ENCODE results near the gene DSCAM. TPM values are rescaled to one million over a fixed set of nuclear protein-coding genes. Genes with fewer than 3 reads are reported as not detected.

DSCAM gene
- total RNA-seq, 1 donor from 2014 or later = 4.4 TPM

DNA sequence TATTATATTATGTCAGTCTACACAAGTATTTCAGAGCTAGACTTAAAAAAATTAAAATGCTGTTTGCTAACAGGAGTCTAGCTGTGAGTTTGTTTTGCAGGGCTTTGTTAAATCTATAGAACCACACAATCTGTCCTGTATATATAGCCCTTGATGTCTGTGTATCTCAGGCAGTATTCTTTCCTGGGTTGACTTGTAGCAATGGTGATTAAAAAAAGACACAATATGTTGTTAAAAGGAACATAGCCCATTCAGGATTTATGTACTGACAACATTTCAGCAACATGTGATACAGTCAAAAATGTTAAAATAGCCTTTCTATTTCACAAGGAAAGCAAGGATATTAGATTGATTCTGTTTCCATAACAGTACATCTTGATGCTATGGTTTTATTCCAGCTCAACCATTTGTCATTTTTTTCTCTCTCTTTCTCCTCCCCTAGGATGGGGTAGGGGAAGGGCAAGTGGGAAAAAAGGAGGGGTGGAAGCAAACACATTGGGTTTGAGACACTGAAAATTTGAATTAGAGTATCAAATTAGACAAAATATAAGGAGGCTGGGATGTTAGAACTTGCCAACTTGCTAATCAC is 139.2 kb downstream of the DSCAM start:
- H3K27ac Mint-ChIP-seq (ENCODE audit: unreplicated experiment) = no peak overlapping the region
- DNase-seq = no peak

DNA sequence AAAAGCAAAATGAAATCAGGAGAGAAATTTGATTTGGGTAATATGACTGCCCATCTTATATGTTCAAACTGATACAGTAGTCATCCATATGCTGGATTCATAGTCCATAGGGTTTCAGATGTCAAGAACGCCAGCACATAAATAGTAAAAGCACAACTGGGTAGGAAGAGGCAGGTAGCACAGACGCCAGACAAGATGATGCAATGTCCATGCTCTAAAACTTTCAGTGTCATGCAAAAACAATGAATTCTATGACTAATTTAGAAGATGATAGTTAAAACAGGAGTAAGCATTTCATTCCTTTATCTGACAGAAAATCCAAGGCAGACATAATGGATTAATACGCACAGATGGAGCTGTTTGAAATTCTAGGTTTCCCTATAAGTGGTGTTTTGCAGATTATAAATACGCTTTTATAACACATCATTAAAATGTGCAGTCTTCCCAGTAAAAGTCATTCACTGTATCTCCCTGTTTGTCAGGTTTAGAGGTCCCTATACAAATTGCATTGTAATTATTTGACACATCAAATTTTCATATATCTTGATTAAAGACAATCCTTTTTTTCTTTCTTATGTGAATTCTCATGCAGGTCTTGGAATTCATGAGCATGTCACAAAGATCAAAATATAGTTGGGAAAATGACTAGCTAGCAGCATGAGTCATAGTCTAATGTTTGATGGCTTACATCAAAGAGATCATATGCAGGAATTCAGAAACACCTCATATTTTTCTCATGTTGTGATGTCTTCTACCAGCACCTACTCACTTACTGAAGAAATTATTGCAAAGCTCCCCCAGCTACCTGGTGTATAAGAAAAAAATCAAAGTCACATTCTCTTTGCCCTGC is 139.9 kb downstream of the DSCAM start:
- no peaks in the 10 kb centered on the region for H3K36me3 Mint-ChIP-seq (ENCODE audit: unreplicated experiment)
- H3K27me3 Mint-ChIP-seq (ENCODE audit: unreplicated experiment) = peaks cover 1% of the 10 kb centered on the region
- no peaks in the 10 kb centered on the region for H3K4me1 Mint-ChIP-seq (ENCODE audit: low read depth, unreplicated experiment)
- no peaks in the 10 kb centered on the region for H3K9me3 Mint-ChIP-seq (ENCODE audit: unreplicated experiment)
- TF ChIP-seq, protein P1, sequence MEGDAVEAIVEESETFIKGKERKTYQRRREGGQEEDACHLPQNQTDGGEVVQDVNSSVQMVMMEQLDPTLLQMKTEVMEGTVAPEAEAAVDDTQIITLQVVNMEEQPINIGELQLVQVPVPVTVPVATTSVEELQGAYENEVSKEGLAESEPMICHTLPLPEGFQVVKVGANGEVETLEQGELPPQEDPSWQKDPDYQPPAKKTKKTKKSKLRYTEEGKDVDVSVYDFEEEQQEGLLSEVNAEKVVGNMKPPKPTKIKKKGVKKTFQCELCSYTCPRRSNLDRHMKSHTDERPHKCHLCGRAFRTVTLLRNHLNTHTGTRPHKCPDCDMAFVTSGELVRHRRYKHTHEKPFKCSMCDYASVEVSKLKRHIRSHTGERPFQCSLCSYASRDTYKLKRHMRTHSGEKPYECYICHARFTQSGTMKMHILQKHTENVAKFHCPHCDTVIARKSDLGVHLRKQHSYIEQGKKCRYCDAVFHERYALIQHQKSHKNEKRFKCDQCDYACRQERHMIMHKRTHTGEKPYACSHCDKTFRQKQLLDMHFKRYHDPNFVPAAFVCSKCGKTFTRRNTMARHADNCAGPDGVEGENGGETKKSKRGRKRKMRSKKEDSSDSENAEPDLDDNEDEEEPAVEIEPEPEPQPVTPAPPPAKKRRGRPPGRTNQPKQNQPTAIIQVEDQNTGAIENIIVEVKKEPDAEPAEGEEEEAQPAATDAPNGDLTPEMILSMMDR (IDR thresholded peaks at IDR 0.05; ENCODE audit: partially characterized antibody, unreplicated experiment) = no peak
- H3K4me3 Mint-ChIP-seq (ENCODE audit: unreplicated experiment) = no peak overlapping the region
- no peak overlapping the region for H3K27ac Mint-ChIP-seq (ENCODE audit: unreplicated experiment)
- no peak for DNase-seq

More for the DNA sequence above, 139.2 kb downstream of the DSCAM start:
- no peaks in the 10 kb centered on the region for H3K36me3 Mint-ChIP-seq (ENCODE audit: unreplicated experiment)
- no peaks in the 10 kb centered on the region for H3K4me1 Mint-ChIP-seq (ENCODE audit: low read depth, unreplicated experiment)
- no peaks in the 10 kb centered on the region for H3K9me3 Mint-ChIP-seq (ENCODE audit: unreplicated experiment)
- H3K4me3 Mint-ChIP-seq (ENCODE audit: unreplicated experiment) = no peak overlapping the region
- TF ChIP-seq, protein P1 (IDR thresholded peaks at IDR 0.05; ENCODE audit: partially characterized antibody, unreplicated experiment) = no peak
- H3K27me3 Mint-ChIP-seq (ENCODE audit: unreplicated experiment) = peaks cover 1% of the 10 kb centered on the region

DNA sequence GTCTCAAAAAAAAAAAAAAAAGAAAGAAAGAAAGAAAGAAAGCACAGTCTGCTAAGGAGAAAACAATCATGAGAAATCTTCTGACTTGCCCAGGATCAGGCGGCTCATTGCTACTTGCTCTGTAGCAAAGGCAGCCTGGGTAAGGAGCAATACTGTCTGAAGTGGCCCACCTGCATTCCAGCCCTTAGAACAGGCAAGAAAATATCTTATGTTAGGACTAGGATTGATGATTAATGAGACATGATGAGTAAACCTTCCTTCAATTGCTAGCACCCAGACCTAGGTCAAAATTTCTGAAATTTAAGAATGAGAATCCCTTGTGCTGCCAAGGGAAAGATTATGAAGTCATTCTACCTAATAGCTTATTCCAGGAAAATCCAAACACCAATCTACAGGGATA is 140.8 kb downstream of the DSCAM start:
- H3K9me3 Mint-ChIP-seq (ENCODE audit: unreplicated experiment) = no peaks in the 10 kb centered on the region
- TF ChIP-seq, protein P1 (IDR thresholded peaks at IDR 0.05; ENCODE audit: partially characterized antibody, unreplicated experiment) = no peak
- no peak overlapping the region for H3K4me3 Mint-ChIP-seq (ENCODE audit: unreplicated experiment)
- peaks cover 1% of the 10 kb centered on the region for H3K27me3 Mint-ChIP-seq (ENCODE audit: unreplicated experiment)
- no peak overlapping the region for H3K27ac Mint-ChIP-seq (ENCODE audit: unreplicated experiment)
- no peaks in the 10 kb centered on the region for H3K4me1 Mint-ChIP-seq (ENCODE audit: low read depth, unreplicated experiment)
- no peak for DNase-seq
- no peaks in the 10 kb centered on the region for H3K36me3 Mint-ChIP-seq (ENCODE audit: unreplicated experiment)

DNA sequence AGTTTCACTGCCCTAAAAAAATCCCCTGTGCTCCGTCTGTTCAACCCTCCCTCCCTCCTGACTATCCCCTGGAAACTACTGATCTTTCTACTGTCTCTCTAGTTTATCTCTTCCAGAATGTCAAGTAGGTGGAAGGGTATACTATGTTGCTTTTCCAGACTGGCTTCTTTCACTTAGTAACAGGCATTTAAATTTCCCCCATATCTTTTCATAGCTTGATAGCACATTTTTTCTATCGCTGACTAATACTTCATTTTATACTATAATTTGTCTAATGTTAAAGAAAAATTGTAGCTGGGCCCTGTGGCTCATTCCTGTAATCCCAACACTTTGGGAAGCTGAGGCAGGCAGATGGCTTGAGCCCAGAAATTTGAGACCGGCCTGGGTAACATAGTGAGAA is 142.8 kb downstream of the DSCAM start:
- no peaks in the 10 kb centered on the region for H3K36me3 Mint-ChIP-seq (ENCODE audit: unreplicated experiment)
- no peak overlapping the region for H3K4me3 Mint-ChIP-seq (ENCODE audit: unreplicated experiment)
- no peak for DNase-seq
- H3K9me3 Mint-ChIP-seq (ENCODE audit: unreplicated experiment) = no peaks in the 10 kb centered on the region
- TF ChIP-seq, protein P1 (IDR thresholded peaks at IDR 0.05; ENCODE audit: partially characterized antibody, unreplicated experiment) = no peak
- peaks cover 1% of the 10 kb centered on the region for H3K27me3 Mint-ChIP-seq (ENCODE audit: unreplicated experiment)
- no peaks in the 10 kb centered on the region for H3K4me1 Mint-ChIP-seq (ENCODE audit: low read depth, unreplicated experiment)
- no peak overlapping the region for H3K27ac Mint-ChIP-seq (ENCODE audit: unreplicated experiment)

DNA sequence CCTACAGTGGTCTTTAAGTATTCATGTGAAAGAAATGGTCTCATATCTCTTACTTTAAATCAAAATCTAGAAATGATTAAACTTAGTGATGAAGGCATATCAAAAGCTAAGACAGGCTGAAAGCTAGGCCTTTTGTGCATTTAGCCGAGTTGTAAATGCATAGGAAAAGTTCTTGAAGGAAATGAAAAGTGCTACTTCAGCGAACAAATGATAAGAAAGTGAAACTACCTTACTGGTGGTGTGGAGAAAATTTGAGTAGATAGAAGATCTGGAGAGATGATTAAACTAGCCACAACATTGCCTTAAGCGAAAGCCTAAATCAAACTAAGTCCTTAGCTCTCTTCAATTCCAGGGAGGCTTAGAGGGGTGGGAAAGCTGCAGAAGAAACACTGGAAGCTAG is 147.6 kb downstream of the DSCAM start:
- Mint-ChIP-seq H3K9me3 (ENCODE audit: unreplicated experiment) (no peaks in the 10 kb centered on the region), H3K4me1 (ENCODE audit: low read depth, unreplicated experiment) (no peaks in the 10 kb centered on the region), H3K27me3 (ENCODE audit: unreplicated experiment) (peaks cover 3% of the 10 kb centered on the region), H3K4me3 (ENCODE audit: unreplicated experiment) (no peak overlapping the region), H3K27ac (ENCODE audit: unreplicated experiment) (no peak overlapping the region), H3K36me3 (ENCODE audit: unreplicated experiment) (no peaks in the 10 kb centered on the region)
- no peak for DNase-seq
- TF ChIP-seq, protein P1 (IDR thresholded peaks at IDR 0.05; ENCODE audit: partially characterized antibody, unreplicated experiment) = no peak
